Caco-2 (cell line): Measurements from ENCODE around the gene NCOA4. TPM values are rescaled to one million over a fixed set of nuclear protein-coding genes. Genes with fewer than 3 reads are reported as not detected.

Experiments used
- BruUV-seq: library from RNA; stranded (reverse); fragments of 400-500 nt; replicated peaks from 2 replicates; lab custom pipeline; 2021; lab: Mats Ljungman, UMichigan
- CTCF ChIA-PET: fragments of 300-600 bp; sonication (Branson Sonifier 250); formaldehyde crosslinking; loops from one replicate; lab custom pipeline; 2022; ENCODE audit warnings: antibody characterized with exemption; lab: Charles Lee
- POLR2A ChIA-PET: fragments of 300-600 bp; sonication (Branson Sonifier 250); formaldehyde crosslinking; loops from one replicate; lab custom pipeline; 2022; ENCODE audit warnings: antibody characterized with exemption; lab: Charles Lee
- DNase-seq, 2 experiments: peaks; one replicate each; pipeline versions ENCODE4 v3.0.0 to v3.0.0-alpha.2; 2020 to 2022
- H3K27me3 ChIP-seq: replicated peaks from 2 replicates; pipeline ENCODE4 v1.6.0; 2011; ENCODE audit warnings: low read length; ENCODE audit not compliant: control insufficient read depth, insufficient read depth
- H3K36me3 ChIP-seq: 2 replicates; pipeline ENCODE4 v1.5.1; 2011; ENCODE audit warnings: low read length; ENCODE audit not compliant: control insufficient read depth, insufficient read depth
- H3K4me1 ChIP-seq: fragments of 250-450 bp; sonication (Bioruptor Pico); 2 replicates; pipeline ENCODE4 v1.5.1; 2020; ENCODE audit warnings: mild to moderate bottlenecking
- H3K4me3 ChIP-seq: 2 replicates; pipeline ENCODE4 v1.5.1; 2011; ENCODE audit warnings: low read depth, mild to moderate bottlenecking, control low read depth, low read length
- H3K9me3 ChIP-seq: fragments of 250-450 bp; sonication (Bioruptor Pico); 2 replicates; pipeline ENCODE4 v1.5.1; 2020; ENCODE audit warnings: mild to moderate bottlenecking, moderate library complexity
- H3K27ac Mint-ChIP-seq: one replicate; pipeline ENCODE4 v1.8.0; 2022; ENCODE audit warnings: mixed read lengths; ENCODE audit not compliant: unreplicated experiment
- H3K27me3 Mint-ChIP-seq: one replicate; pipeline ENCODE4 v1.8.0; 2022; ENCODE audit warnings: mixed read lengths; ENCODE audit not compliant: insufficient read depth, unreplicated experiment
- H3K36me3 Mint-ChIP-seq: one replicate; pipeline ENCODE4 v1.8.0; 2022; ENCODE audit warnings: mild to moderate bottlenecking, mixed read lengths; ENCODE audit not compliant: insufficient read depth, unreplicated experiment
- H3K4me1 Mint-ChIP-seq: one replicate; pipeline ENCODE4 v1.8.0; 2022; ENCODE audit warnings: low read depth, mixed read lengths; ENCODE audit not compliant: unreplicated experiment
- H3K4me3 Mint-ChIP-seq: one replicate; pipeline ENCODE4 v1.8.0; 2022; ENCODE audit warnings: mild to moderate bottlenecking, moderate library complexity, mixed read lengths; ENCODE audit not compliant: unreplicated experiment
- H3K9me3 Mint-ChIP-seq: one replicate; pipeline ENCODE4 v1.8.0; 2022; ENCODE audit warnings: mixed read lengths; ENCODE audit not compliant: unreplicated experiment
- CTCF ChIP-seq, 2 experiments: fragments of 200-600 bp in 1 of 2; IDR thresholded peaks; 1 replicate in 1 of 2; 2 replicates in 1 of 2; pipeline versions ENCODE4 v1.5.1 to v1.8.0; 2011 to 2022; ENCODE audit warnings: antibody characterized with exemption in 1 of 2, control low read depth in 1 of 2, inconsistent platforms in 1 of 2, low read depth in 1 of 2, low read length in 1 of 2, mild to moderate bottlenecking in 1 of 2, moderate library complexity in 1 of 2; ENCODE audit not compliant: insufficient read depth in 1 of 2, severe bottlenecking in 1 of 2, unreplicated experiment in 1 of 2
- intact Hi-C: fragments of 100-400 bp; cut with micrococcal nuclease; formaldehyde crosslinking; loops from one replicate; pipeline ENCODE4 v1.10.0; 2022; ENCODE audit not compliant: unreplicated experiment
- total RNA-seq: library from RNA; stranded (reverse); gene quantifications from 2 replicates; pipeline ENCODE4 v1.2.3, GENCODE V29; 2022

The NCOA4 gene
- total RNA-seq, 1 experiment from 2014 or later, result 139 TPM

DNA sequence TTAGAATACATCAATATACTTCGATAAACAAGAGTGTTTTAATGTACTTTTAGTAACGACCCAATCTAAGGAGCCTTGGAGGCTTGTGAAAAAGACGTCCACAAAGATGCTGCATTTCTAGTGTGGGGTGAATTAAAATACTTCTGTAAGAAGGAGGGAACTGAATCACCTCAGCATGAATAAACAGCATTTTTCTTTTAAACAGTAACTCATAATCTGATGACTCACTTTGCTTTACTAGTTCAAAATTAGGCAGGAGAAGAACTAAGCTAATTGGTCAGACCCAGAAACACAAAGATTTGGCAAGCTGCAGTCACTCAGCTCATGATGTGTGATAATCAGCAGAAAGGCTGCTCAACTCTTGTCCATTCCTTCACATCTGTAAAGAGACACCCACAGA lies 24.2 kb downstream of the NCOA4 start:
- H3K9me3 Mint-ChIP-seq, result peaks cover 11% of the 10 kb centered on the region
- intact Hi-C loops, result no loop called here
- Histone ChIP-seq H3K4me1 (peaks cover 8% of the 10 kb centered on the region), H3K4me3 (no peak overlapping the region), H3K9me3 (no peaks in the 10 kb centered on the region), H3K27me3 (no peaks in the 10 kb centered on the region), H3K36me3 (peaks cover 6% of the 10 kb centered on the region; the same call in 1 of the 2 replicates)
- no peak for DNase-seq
- ChIA-PET CTCF (interaction anchor here (1.0 kb wide), 1 partner anchor 17 kb away, joined by 4 read pairs; no protein-coding TSS in a partner anchor), POLR2A (no interaction called here)
- no peak overlapping the region for H3K27ac Mint-ChIP-seq
- no peak for TF ChIP-seq CTCF (IDR thresholded peaks at IDR 0.05; ENCODE audit: insufficient read depth in 1 of 2, low read depth in 1 of 2, low read length in 1 of 2, severe bottlenecking in 1 of 2, unreplicated experiment in 1 of 2)
- BruUV-seq, result no TSS peak
- peaks cover 12% of the 10 kb centered on the region for H3K4me1 Mint-ChIP-seq
- no peak overlapping the region for H3K4me3 Mint-ChIP-seq
- peaks cover 97% of the 10 kb centered on the region for H3K36me3 Mint-ChIP-seq
- no peaks in the 10 kb centered on the region for H3K27me3 Mint-ChIP-seq

DNA sequence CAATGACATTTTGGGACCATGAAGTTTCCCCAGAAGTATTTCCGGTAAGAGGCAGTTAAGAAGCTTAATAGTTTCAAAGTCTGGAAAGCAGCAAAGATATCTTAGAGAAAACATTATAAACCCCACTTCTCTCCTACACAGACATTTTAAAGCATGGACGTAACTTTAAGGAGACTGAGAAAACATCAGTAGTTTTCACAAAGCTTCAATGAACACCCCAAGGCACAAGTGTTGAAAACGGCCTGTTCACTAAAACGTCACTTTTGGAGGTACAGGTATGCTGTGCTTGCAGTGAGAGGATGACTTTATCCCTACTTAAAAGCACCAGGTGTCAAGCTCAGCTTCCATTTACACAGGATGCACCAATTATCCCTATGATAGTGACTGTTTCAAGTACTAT lies 25.0 kb downstream of the NCOA4 start:
- H3K36me3 ChIP-seq, result peaks cover 6% of the 10 kb centered on the region; the same call in 1 of the 2 replicates
- Mint-ChIP-seq H3K4me3 (no peak overlapping the region), H3K4me1 (peaks cover 12% of the 10 kb centered on the region), H3K27me3 (no peaks in the 10 kb centered on the region), H3K27ac (no peak overlapping the region), H3K9me3 (peaks cover 11% of the 10 kb centered on the region), H3K36me3 (peaks cover 96% of the 10 kb centered on the region)
- H3K4me1 ChIP-seq, result peaks cover 13% of the 10 kb centered on the region
- DNase-seq, result no peak
- CTCF ChIA-PET, result interaction anchor here (0.8 kb wide), 1 partner anchor 24 kb away, joined by 3 read pairs; no protein-coding TSS in a partner anchor
- intact Hi-C loops, result no loop called here
- H3K4me3 ChIP-seq, result no peak overlapping the region
- H3K27me3 ChIP-seq, result no peaks in the 10 kb centered on the region
- POLR2A ChIA-PET, result no interaction called here
- no peaks in the 10 kb centered on the region for H3K9me3 ChIP-seq
- BruUV-seq, result TSS peak; percentile 46
- TF ChIP-seq CTCF (IDR thresholded peaks at IDR 0.05; ENCODE audit: insufficient read depth in 1 of 2, low read depth in 1 of 2, low read length in 1 of 2, severe bottlenecking in 1 of 2, unreplicated experiment in 1 of 2), result no peak

DNA sequence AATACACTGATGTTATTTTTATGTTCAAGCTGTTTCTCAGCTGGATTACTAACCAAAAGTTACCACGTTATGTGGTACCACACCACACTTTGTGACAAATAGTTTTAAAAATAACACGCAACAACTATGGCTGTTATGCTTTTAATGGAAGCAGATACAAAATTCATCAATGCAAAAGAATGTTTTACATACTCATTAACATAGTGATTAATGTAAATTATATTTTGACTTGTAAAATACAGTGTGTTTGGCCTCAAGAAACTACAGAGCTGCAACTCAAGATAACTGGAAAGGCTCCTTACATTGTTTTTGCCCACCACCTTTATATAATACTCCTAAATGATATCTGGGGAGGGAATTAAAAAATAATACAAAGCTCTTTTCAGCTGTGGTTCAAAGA lies 25.5 kb downstream of the NCOA4 start:
- TF ChIP-seq CTCF (IDR thresholded peaks at IDR 0.05; ENCODE audit: insufficient read depth in 1 of 2, low read depth in 1 of 2, low read length in 1 of 2, severe bottlenecking in 1 of 2, unreplicated experiment in 1 of 2), result no peak
- no peak for DNase-seq
- Histone ChIP-seq H3K9me3 (no peaks in the 10 kb centered on the region), H3K27me3 (no peaks in the 10 kb centered on the region), H3K36me3 (peaks cover 6% of the 10 kb centered on the region; the same call in 1 of the 2 replicates), H3K4me3 (no peak overlapping the region), H3K4me1 (peaks cover 13% of the 10 kb centered on the region)
- Mint-ChIP-seq H3K36me3 (peaks cover 96% of the 10 kb centered on the region), H3K27me3 (no peaks in the 10 kb centered on the region), H3K4me1 (peaks cover 12% of the 10 kb centered on the region), H3K9me3 (peaks cover 11% of the 10 kb centered on the region), H3K4me3 (no peak overlapping the region), H3K27ac (no peak overlapping the region)
- CTCF ChIA-PET, result interaction anchor here (0.8 kb wide), 1 partner anchor 24 kb away, joined by 3 read pairs; no protein-coding TSS in a partner anchor
- POLR2A ChIA-PET, result no interaction called here
- no TSS peak for BruUV-seq
- intact Hi-C loops, result no loop called here
